Activated CD4-positive, alpha-beta T cell treated with anti-CD3 and anti-CD28 coated beads, Interleukin-2, Interleukin-4, amounts not matched to agents 100 ng/mL and 50 ng/mL, durations not matched to agents 16 hours and 8 hours (primary cell): ENCODE data around the gene TTC28.
"Not testable (repeated sequence)": the region's sequence is repeated elsewhere in the genome, so short reads cannot be mapped to it uniquely, and the experiment has no call there.

ENCODE experiments used
- DNase-seq: peaks from one replicate; pipeline ENCODE4 v3.0.0-alpha.2; 2020; ENCODE audit warnings: low spot score

Gene TTC28

GRCh38 chr22:28407645-28408044 lies 272.0 kb downstream of the TTC28 start:
- DNase-seq: no peak

- no peak for DNase-seq
Measured at GRCh38 chr22:28406246-28406645, 273.4 kb downstream of the TTC28 start.

- no peak for DNase-seq
Measured at GRCh38 chr22:28405588-28405987, 274.1 kb downstream of the TTC28 start.

- DNase-seq: peak; percentile 87
Measured at GRCh38 chr22:28402539-28402938, 277.1 kb downstream of the TTC28 start.

GRCh38 chr22:28402060-28402459 lies 277.6 kb downstream of the TTC28 start:
- DNase-seq: no peak

GRCh38 chr22:28398981-28399380 lies 280.7 kb downstream of the TTC28 start:
- no peak for DNase-seq

- no peak for DNase-seq
Measured at GRCh38 chr22:28398355-28398754, 281.3 kb downstream of the TTC28 start.

GRCh38 chr22:28397306-28397705 lies 282.3 kb downstream of the TTC28 start:
- DNase-seq: peak; percentile 52

GRCh38 chr22:28395920-28396753 lies 283.5 kb downstream of the TTC28 start:
- peak; percentile 80 for DNase-seq

GRCh38 chr22:28395520-28395919 lies 284.1 kb downstream of the TTC28 start:
- no peak for DNase-seq

GRCh38 chr22:28394513-28395110 lies 285.0 kb downstream of the TTC28 start:
- no peak for DNase-seq

GRCh38 chr22:28381429-28382167 lies 298.0 kb downstream of the TTC28 start:
- no peak for DNase-seq

- DNase-seq: no peak
Measured at GRCh38 chr22:28379951-28380350, 299.7 kb downstream of the TTC28 start.

GRCh38 chr22:28379075-28379779 lies 300.4 kb downstream of the TTC28 start:
- DNase-seq: peak; percentile 55

- DNase-seq: no peak
Measured at GRCh38 chr22:28375761-28376534, 303.7 kb downstream of the TTC28 start.

- no peak for DNase-seq
Measured at GRCh38 chr22:28373831-28374230, 305.8 kb downstream of the TTC28 start.

GRCh38 chr22:28369854-28370253 lies 309.8 kb downstream of the TTC28 start:
- peak; percentile 19 for DNase-seq

- DNase-seq: no peak
Measured at GRCh38 chr22:28366856-28367255, 312.8 kb downstream of the TTC28 start.

GRCh38 chr22:28365371-28365770 lies 314.3 kb downstream of the TTC28 start:
- no peak for DNase-seq

- not testable (repeated sequence) for DNase-seq
Measured at GRCh38 chr22:28364105-28364504, 315.5 kb downstream of the TTC28 start.

GRCh38 chr22:28360939-28361338 lies 318.7 kb downstream of the TTC28 start:
- DNase-seq: peak; percentile 48
